HG03025 (cell line): ENCODE results near the gene CPD.

ENCODE experiments used
- ATAC-seq: cut with Tn5 transposase; IDR thresholded peaks from one replicate; pipeline ENCODE4 v1.9.1; 2021; ENCODE audit warnings: mild to moderate bottlenecking, moderate library complexity; ENCODE audit not compliant: unreplicated experiment, low FRiP score

Gene CPD

GRCh38 chr17:30352240-30352814, 26.4 kb upstream of the CPD start:
- ATAC-seq: no peak

- ATAC-seq: no peak
Measured at GRCh38 chr17:30354701-30355100, 24.0 kb upstream of the CPD start.

- ATAC-seq: no peak
Measured at GRCh38 chr17:30357476-30357875, 21.3 kb upstream of the CPD start.

GRCh38 chr17:30358055-30358760, 20.5 kb upstream of the CPD start:
- ATAC-seq: no peak

- no peak for ATAC-seq
Measured at GRCh38 chr17:30360086-30360808, 18.5 kb upstream of the CPD start.

GRCh38 chr17:30361766-30362279, 16.9 kb upstream of the CPD start:
- no peak for ATAC-seq

- peak; percentile 68 for ATAC-seq
Measured at GRCh38 chr17:30363715-30364202, 15.0 kb upstream of the CPD start.

- no peak for ATAC-seq
Measured at GRCh38 chr17:30366536-30366935, 12.2 kb upstream of the CPD start.

GRCh38 chr17:30368912-30369720, 9.6 kb upstream of the CPD start:
- no peak for ATAC-seq

- no peak for ATAC-seq
Measured at GRCh38 chr17:30369995-30370394, 8.7 kb upstream of the CPD start.

- ATAC-seq: no peak
Measured at GRCh38 chr17:30372755-30373154, 6.0 kb upstream of the CPD start.

- no peak for ATAC-seq
Measured at GRCh38 chr17:30375661-30376060, 3.1 kb upstream of the CPD start.

- no peak for ATAC-seq
Measured at GRCh38 chr17:30376621-30377452, 1.9 kb upstream of the CPD start.

GRCh38 chr17:30377574-30378240, 1.0 kb upstream of the CPD start:
- ATAC-seq: no peak

GRCh38 chr17:30378241-30378824, 394 bp upstream of the CPD start:
- ATAC-seq: no peak

GRCh38 chr17:30379303-30379902, 676 bp downstream of the CPD start:
- ATAC-seq: peak; percentile 19

- ATAC-seq: no peak
Measured at GRCh38 chr17:30379903-30380381, 1.2 kb downstream of the CPD start.

- ATAC-seq: no peak
Measured at GRCh38 chr17:30380643-30381339, 2.1 kb downstream of the CPD start.
